AG04449 (cell line): ENCODE measurements around the gene ABL1.

Experiments
- CTCF ChIA-PET: fragments of 350-600 bp; formaldehyde crosslinking; extraction: SDS; loops from one replicate; lab custom pipeline; 2021; ENCODE audit warnings: antibody characterized with exemption; lab: Yijun Ruan, JAX
- POLR2A ChIA-PET: fragments of 400-600, 350-600 bp; formaldehyde crosslinking; extraction: SDS; loops from one replicate; lab custom pipeline; 2020; ENCODE audit warnings: antibody characterized with exemption, inconsistent platforms; lab: Yijun Ruan, JAX
- DNase-seq: peaks from one replicate; pipeline ENCODE4 v3.0.0-alpha.2; 2010; ENCODE audit warnings: low read depth, low spot score
- H3K4me3 ChIP-seq: 2 replicates; pipeline ENCODE4 v1.5.1; 2011; ENCODE audit warnings: low read depth, mild to moderate bottlenecking, control low read depth, low read length
- TF ChIP-seq, protein P1 (sequence below): IDR thresholded peaks from one replicate; pipeline ENCODE4 v1.5.1; 2011; ENCODE audit warnings: mild to moderate bottlenecking, moderate library complexity, low read length, control low read depth, inconsistent platforms; ENCODE audit not compliant: insufficient read depth; ENCODE audit errors: missing control alignments

The ABL1 gene

DNA sequence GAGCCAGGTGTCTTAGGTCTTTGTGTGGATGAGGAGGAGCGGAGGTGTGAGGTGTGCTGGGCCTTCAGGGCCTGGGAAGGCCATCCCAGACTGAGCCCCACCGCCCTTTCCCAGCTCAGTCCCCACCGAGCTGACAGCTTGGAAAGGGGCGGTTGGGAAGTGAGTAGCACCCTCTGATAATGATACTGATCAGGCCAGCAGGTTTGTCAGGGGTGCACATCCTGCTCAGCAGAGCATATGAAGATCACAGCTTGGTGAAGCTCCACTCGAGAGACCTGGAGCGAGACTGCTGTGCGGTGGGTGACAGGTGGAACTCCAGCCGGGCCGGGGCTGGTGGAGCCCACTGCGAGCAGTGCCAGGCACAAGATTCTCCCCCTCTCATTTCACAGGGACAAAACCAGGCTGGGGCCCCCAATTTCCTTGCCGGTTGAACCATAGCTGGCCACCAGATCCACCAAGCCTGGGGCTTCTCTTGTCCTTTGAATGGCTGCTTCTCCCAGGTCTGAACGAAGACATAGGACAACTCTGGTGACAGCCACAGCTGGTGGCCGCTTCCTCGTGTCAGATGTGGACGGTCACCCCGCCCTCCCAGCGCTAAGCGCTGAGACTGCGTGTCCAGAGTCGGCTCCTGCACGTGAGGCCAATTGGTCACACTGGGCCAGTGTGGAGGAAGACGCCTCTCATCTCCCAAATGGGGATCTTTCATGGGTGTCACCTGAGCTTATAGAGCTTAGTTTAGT is 53.3 kb downstream of the ABL1 start:
- no peak for DNase-seq
- TF ChIP-seq, protein P1, sequence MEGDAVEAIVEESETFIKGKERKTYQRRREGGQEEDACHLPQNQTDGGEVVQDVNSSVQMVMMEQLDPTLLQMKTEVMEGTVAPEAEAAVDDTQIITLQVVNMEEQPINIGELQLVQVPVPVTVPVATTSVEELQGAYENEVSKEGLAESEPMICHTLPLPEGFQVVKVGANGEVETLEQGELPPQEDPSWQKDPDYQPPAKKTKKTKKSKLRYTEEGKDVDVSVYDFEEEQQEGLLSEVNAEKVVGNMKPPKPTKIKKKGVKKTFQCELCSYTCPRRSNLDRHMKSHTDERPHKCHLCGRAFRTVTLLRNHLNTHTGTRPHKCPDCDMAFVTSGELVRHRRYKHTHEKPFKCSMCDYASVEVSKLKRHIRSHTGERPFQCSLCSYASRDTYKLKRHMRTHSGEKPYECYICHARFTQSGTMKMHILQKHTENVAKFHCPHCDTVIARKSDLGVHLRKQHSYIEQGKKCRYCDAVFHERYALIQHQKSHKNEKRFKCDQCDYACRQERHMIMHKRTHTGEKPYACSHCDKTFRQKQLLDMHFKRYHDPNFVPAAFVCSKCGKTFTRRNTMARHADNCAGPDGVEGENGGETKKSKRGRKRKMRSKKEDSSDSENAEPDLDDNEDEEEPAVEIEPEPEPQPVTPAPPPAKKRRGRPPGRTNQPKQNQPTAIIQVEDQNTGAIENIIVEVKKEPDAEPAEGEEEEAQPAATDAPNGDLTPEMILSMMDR: no peak
- H3K4me3 ChIP-seq: no peak overlapping the region
- CTCF ChIA-PET: interaction anchor here (0.6 to 3.2 kb wide), 7 partner anchors 22 to 206 kb away, joined by 3 to 20 read pairs (median 4); no protein-coding TSS in a partner anchor
- POLR2A ChIA-PET: no interaction called here

DNA sequence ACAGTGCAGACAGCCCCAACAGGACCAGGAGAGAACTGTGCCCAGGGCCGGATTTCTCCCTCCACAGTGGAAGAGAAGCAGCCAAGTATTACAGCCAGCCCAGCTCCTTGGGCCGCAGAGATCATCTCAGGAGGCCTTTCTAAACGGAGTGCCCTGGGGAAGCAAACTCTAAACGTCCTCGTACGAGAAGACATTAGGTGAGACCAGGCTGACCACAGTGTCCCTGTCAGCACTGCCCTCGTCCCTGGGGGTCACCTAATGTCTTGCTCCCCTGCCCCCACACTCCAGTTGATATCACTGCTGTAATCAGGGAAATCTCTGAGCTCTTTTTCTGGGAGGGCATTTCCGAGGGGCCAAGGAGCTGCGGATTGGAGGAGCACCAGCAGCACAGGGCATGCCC is 55.1 kb downstream of the ABL1 start:
- CTCF ChIA-PET: interaction anchor here (0.6 to 3.2 kb wide), 10 partner anchors 20 to 188 kb away, joined by 3 to 20 read pairs (median 8); no protein-coding TSS in a partner anchor
- POLR2A ChIA-PET: no interaction called here
- H3K4me3 ChIP-seq: no peak overlapping the region
- TF ChIP-seq, protein P1: no peak
- DNase-seq: no peak

DNA sequence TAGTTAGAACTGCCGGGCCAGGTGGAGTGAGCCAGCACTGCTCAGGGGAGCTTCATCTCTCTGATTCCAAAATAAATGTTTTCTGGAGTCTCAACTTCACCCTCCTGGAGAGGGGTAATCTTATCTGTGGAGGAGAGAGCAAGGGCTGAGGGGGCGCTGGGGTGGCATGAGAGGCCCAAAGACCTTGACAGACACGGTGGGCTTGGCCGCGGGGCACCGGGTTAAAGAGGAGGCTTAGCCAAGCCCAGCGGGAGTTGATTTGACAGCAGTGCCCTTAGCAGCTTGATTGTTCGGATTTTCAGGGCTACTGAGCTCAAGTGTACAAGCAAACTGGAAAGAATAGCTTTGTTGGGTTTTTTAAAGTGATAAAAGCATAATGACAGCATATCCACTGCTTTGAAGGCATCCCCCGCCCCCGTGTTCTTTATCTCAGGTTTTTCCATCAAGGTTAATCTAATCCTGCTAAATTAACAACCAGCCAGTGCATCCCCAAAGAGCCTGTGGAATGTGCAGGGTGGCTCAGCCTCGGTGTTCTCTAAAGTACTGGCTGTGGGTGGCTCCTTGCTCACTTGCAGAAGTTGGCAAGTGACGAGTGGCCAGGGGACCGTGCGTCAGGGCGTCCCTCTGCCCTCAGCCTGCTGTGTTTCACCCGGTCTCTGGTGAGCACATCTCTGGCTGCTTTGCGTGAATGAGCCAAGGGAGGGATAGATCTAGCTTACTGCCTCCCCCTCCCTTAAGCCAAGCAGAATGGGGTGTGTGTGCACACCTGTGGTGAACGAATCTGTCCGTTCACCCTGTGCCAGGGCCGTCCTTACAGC is 56.0 kb downstream of the ABL1 start:
- no peak for DNase-seq
- H3K4me3 ChIP-seq: no peak overlapping the region
- ChIA-PET CTCF (interaction anchor here (0.6 to 3.2 kb wide), 12 partner anchors 14 to 189 kb away, joined by 3 to 20 read pairs (median 6); no protein-coding TSS in a partner anchor), POLR2A (no interaction called here)
- TF ChIP-seq, protein P1: no peak

DNA sequence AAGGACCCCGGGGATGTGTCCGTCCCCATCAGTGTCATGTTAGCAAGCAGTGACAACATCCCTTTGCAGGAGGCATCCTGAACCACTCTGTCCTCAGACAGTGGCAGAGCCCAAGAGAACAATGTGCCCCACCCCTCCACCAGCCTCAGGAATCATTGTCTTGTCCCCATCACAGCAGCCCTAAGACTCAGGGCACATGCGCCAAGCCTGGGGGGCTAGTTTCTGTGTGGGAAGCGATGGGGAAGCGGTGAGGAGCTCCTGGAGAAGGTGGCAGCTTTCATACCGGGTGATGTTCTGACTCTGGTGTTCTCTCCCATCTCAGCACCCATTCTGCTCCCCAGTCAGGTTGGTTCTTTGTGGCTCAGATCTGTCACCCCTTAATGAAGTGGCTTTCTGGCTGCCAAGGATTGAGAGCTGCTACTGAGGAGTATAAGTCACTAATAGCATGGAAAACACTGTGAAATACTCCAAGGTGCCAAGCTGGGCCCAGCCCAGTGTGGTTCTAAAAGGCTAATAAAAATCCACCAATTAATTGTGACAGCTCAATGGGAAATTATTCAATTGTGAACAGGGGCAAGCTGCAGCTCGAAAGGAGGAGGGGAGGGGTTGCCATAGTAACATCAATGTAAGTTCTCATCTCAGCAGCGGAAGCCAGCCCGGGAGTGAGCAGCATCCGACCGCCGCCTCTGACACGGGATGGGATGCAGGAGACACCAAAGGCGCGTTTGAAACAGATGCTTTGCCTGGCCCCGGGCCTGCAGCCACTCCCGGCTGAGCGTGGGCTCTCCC is 56.8 kb downstream of the ABL1 start:
- no peak for DNase-seq
- CTCF ChIA-PET: interaction anchor here (0.8 to 1.7 kb wide), 8 partner anchors 15 to 185 kb away, joined by 3 to 10 read pairs (median 4); no protein-coding TSS in a partner anchor

DNA sequence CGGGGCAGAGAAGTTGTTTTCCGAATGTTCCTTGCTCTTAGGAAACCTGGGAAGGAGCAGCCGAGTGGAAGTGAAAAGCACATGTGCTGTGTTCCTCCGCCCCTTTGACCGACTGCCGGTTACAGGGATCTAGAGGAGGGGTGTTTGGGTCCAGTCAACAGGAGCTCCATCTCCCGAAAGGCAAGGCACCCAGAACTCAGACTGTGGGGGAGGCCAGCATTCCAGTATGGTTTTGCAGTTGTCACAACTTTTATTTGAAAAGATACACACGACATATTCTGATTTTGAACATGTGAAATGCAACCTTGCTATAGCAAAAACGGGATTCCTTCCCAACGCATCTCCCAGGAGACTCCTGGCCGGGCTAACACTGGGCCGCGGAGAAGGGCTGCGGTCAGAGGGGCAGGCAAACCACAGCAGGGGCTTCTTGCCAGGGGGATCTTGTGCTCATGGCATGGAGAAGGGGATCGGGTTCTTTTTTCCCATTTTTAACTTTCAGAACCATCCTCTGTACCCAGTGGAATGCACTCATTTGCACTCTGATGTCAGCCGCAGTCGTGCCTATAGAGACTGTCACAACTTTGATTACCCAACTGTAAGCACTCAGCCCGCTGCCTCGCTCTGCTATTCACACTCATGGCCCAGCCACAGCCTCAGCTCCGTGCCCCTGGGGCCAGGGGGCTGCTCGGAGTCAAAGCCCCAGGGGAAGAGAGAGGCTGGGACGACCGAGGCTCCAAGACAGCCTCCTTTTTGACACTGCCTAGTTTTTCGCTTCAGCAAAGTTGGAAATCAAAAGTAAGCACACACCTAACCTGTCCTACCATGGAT is 57.6 kb downstream of the ABL1 start:
- CTCF ChIA-PET: interaction anchor here (0.7 to 2.9 kb wide), 11 partner anchors 16 to 183 kb away, joined by 3 to 11 read pairs (median 4); no protein-coding TSS in a partner anchor
- H3K4me3 ChIP-seq: no peak overlapping the region
- no peak for DNase-seq
- TF ChIP-seq, protein P1: no peak
- POLR2A ChIA-PET: no interaction called here

More for the DNA sequence above, 56.8 kb downstream of the ABL1 start:
- POLR2A ChIA-PET: no interaction called here
- TF ChIP-seq, protein P1: no peak
- no peak overlapping the region for H3K4me3 ChIP-seq
